SU-DHL-6 (cell line): ENCODE data around the gene ERF.

ENCODE experiments used
- H2AFZ ChIP-seq: fragments of 200-600 bp; sonication (generic); 2 replicates; pipeline ENCODE4 v1.6.1; 2014; ENCODE audit warnings: low read depth, mild to moderate bottlenecking, moderate library complexity, mixed read lengths, antibody characterized with exemption, low read length; ENCODE audit not compliant: severe bottlenecking
- H3F3A ChIP-seq: fragments of 200-600 bp; shearing (Covaris generic); 2 replicates; pipeline ENCODE4 v1.6.0; 2016; ENCODE audit warnings: antibody characterized with exemption, mild to moderate bottlenecking; ENCODE audit not compliant: insufficient read depth
- H3K27ac ChIP-seq: fragments of 200-600 bp; sonication (generic); 2 replicates; pipeline ENCODE4 v1.5.1; 2016; ENCODE audit warnings: low read depth, mild to moderate bottlenecking, low read length, moderate library complexity, mixed read lengths
- H3K27me3 ChIP-seq: fragments of 200-600 bp; sonication (generic), shearing (Covaris generic); 2 replicates; pipeline ENCODE4 v1.6.0; 2014; ENCODE audit warnings: mild to moderate bottlenecking, low read length
- H3K36me3 ChIP-seq: fragments of 200-600 bp; sonication (generic); 2 replicates; pipeline ENCODE4 v1.6.1; 2014; ENCODE audit warnings: mild to moderate bottlenecking, low read length, mixed read lengths
- H3K4me2 ChIP-seq: fragments of 300-600, 200-600 bp; shearing (Covaris generic), sonication (generic); 2 replicates; pipeline ENCODE4 v1.6.0; 2014; ENCODE audit warnings: low read length, low read depth, mild to moderate bottlenecking; ENCODE audit not compliant: poor library complexity, severe bottlenecking
- H3K4me3 ChIP-seq: fragments of 200-600 bp; sonication (generic); 2 replicates; pipeline ENCODE4 v1.5.1; 2014; ENCODE audit warnings: antibody characterized with exemption, low read length, mild to moderate bottlenecking, mixed read lengths; ENCODE audit not compliant: insufficient read depth, poor library complexity, severe bottlenecking
- H3K79me2 ChIP-seq: fragments of 200-600 bp; sonication (generic); 2 replicates; pipeline ENCODE4 v1.6.1; 2014; ENCODE audit warnings: mild to moderate bottlenecking, low read length, moderate library complexity; ENCODE audit not compliant: insufficient read depth
- H3K9ac ChIP-seq: fragments of 200-600 bp; sonication (generic); 2 replicates; pipeline ENCODE4 v1.7.0; 2014; ENCODE audit warnings: mild to moderate bottlenecking, low read length
- H3K9me2 ChIP-seq: fragments of 200-600 bp; sonication (generic); replicated peaks from 2 replicates; pipeline ENCODE4 v1.6.1; 2014; ENCODE audit warnings: low read length; ENCODE audit not compliant: insufficient read depth
- H3K9me3 ChIP-seq: fragments of 200-600 bp; sonication (generic); 2 replicates; pipeline ENCODE4 v1.6.1; 2014; ENCODE audit warnings: low read length, mixed read lengths; ENCODE audit not compliant: insufficient read depth
- H4K20me1 ChIP-seq: fragments of 200-600 bp; sonication (generic); 2 replicates; pipeline ENCODE4 v1.6.1; 2014; ENCODE audit warnings: low read depth, mild to moderate bottlenecking, antibody characterized with exemption, low read length, moderate library complexity, mixed read lengths
- CTCF ChIP-seq: fragments of 200-600 bp; sonication (generic); IDR thresholded peaks from one replicate; pipeline ENCODE4 v1.5.1; 2017; ENCODE audit warnings: antibody characterized with exemption, mild to moderate bottlenecking, low read length, moderate library complexity; ENCODE audit not compliant: insufficient read depth, poor library complexity, severe bottlenecking
- EZH2phosphoT487 ChIP-seq: fragments of 200-600 bp; sonication (generic), shearing (Covaris generic); conservative IDR thresholded peaks from 2 replicates; pipeline ENCODE4 v1.6.1; 2018; ENCODE audit warnings: mild to moderate bottlenecking, antibody characterized with exemption, low read length, moderate library complexity, mixed read lengths

Gene ERF

GRCh38 chr19:42274065-42274682 lies 19.2 kb upstream of the ERF start:
- 0 out of 2 replicates have a peak, but pooled peaks cover 6% of the 10 kb centered on the region for H3F3A ChIP-seq
- H3K79me2 ChIP-seq = peaks cover 11% of the 10 kb centered on the region; the same call in 1 of the 2 replicates
- no peak overlapping the region for H3K4me2 ChIP-seq
- no peak overlapping the region for H3K27ac ChIP-seq
- no peaks in the 10 kb centered on the region for H3K36me3 ChIP-seq
- H3K9me3 ChIP-seq = no peaks in the 10 kb centered on the region
- H2AFZ ChIP-seq = no peak overlapping the region
- no peaks in the 10 kb centered on the region for H4K20me1 ChIP-seq
- H3K9ac ChIP-seq = no peak overlapping the region
- H3K27me3 ChIP-seq = no peaks in the 10 kb centered on the region
- H3K9me2 ChIP-seq = no peaks in the 10 kb centered on the region
- no peak overlapping the region for H3K4me3 ChIP-seq
- TF ChIP-seq EZH2phosphoT487 (no peak), CTCF (no peak)

- H4K20me1 ChIP-seq = no peaks in the 10 kb centered on the region
- H3K4me3 ChIP-seq = no peak overlapping the region
- no peak overlapping the region for H3K4me2 ChIP-seq
- H3K36me3 ChIP-seq = no peaks in the 10 kb centered on the region
- no peak for TF ChIP-seq CTCF
- no peak for TF ChIP-seq EZH2phosphoT487
- no peaks in the 10 kb centered on the region for H3K27me3 ChIP-seq
- no peak overlapping the region for H3K9ac ChIP-seq
- H2AFZ ChIP-seq = no peak overlapping the region
- no peaks in the 10 kb centered on the region for H3K9me3 ChIP-seq
- H3F3A ChIP-seq = 0 out of 2 replicates have a peak, but pooled peaks cover 5% of the 10 kb centered on the region
- no peaks in the 10 kb centered on the region for H3K9me2 ChIP-seq
- no peak overlapping the region for H3K27ac ChIP-seq
- peaks cover 11% of the 10 kb centered on the region; the same call in 1 of the 2 replicates for H3K79me2 ChIP-seq
Observed at GRCh38 chr19:42273407-42274064, 18.6 kb upstream of the ERF start.

- Histone ChIP-seq H4K20me1 (no peaks in the 10 kb centered on the region), H3K9ac (no peak overlapping the region), H3K79me2 (peaks cover 11% of the 10 kb centered on the region; the same call in 1 of the 2 replicates), H3K9me3 (no peaks in the 10 kb centered on the region), H3K36me3 (no peaks in the 10 kb centered on the region), H2AFZ (no peak overlapping the region), H3F3A (0 out of 2 replicates have a peak, but pooled peaks cover 5% of the 10 kb centered on the region), H3K9me2 (no peaks in the 10 kb centered on the region), H3K27me3 (no peaks in the 10 kb centered on the region), H3K27ac (no peak overlapping the region), H3K4me2 (no peak overlapping the region), H3K4me3 (no peak overlapping the region)
- TF ChIP-seq EZH2phosphoT487 (no peak), CTCF (no peak)
Observed at GRCh38 chr19:42272989-42273406, 18.1 kb upstream of the ERF start.
